Measurements from ENCODE around the gene CALD1.

Gene CALD1

GRCh38 chr7:134828361-134828760 lies 48.9 kb downstream of the CALD1 start:
- no peak for DNase-seq (ENCODE audit: low spot score)

GRCh38 chr7:134829380-134829986 lies 50.0 kb downstream of the CALD1 start:
- DNase-seq (ENCODE audit: low spot score): no peak

- DNase-seq (ENCODE audit: low spot score): no peak
Observed at GRCh38 chr7:134831862-134832261, 52.4 kb downstream of the CALD1 start.

GRCh38 chr7:134832367-134832766 lies 52.9 kb downstream of the CALD1 start:
- no peak for DNase-seq (ENCODE audit: low spot score)

- no peak for DNase-seq (ENCODE audit: low spot score)
Observed at GRCh38 chr7:134834689-134835462, 55.4 kb downstream of the CALD1 start.

GRCh38 chr7:134835463-134835823 lies 56.0 kb downstream of the CALD1 start:
- no peak for DNase-seq (ENCODE audit: low spot score)

GRCh38 chr7:134836447-134836846 lies 57.0 kb downstream of the CALD1 start:
- no peak for DNase-seq (ENCODE audit: low spot score)

GRCh38 chr7:134839298-134839697 lies 59.9 kb downstream of the CALD1 start:
- DNase-seq (ENCODE audit: low spot score): no peak

- DNase-seq (ENCODE audit: low spot score): no peak
Observed at GRCh38 chr7:134842062-134842461, 62.6 kb downstream of the CALD1 start.

- no peak for DNase-seq (ENCODE audit: low spot score)
Observed at GRCh38 chr7:134842886-134843430, 63.5 kb downstream of the CALD1 start.

GRCh38 chr7:134844200-134844599 lies 64.8 kb downstream of the CALD1 start:
- DNase-seq (ENCODE audit: low spot score): no peak

GRCh38 chr7:134845461-134845860 lies 66.0 kb downstream of the CALD1 start:
- DNase-seq (ENCODE audit: low spot score): peak; percentile 46

GRCh38 chr7:134847851-134848588 lies 68.6 kb downstream of the CALD1 start:
- DNase-seq (ENCODE audit: low spot score): no peak

- DNase-seq (ENCODE audit: low spot score): no peak
Observed at GRCh38 chr7:134850066-134850465, 70.6 kb downstream of the CALD1 start.

- DNase-seq (ENCODE audit: low spot score): no peak
Observed at GRCh38 chr7:134851141-134851540, 71.7 kb downstream of the CALD1 start.

- DNase-seq (ENCODE audit: low spot score): no peak
Observed at GRCh38 chr7:134852625-134853024, 73.2 kb downstream of the CALD1 start.

GRCh38 chr7:134854816-134855215 lies 75.4 kb downstream of the CALD1 start:
- DNase-seq (ENCODE audit: low spot score): no peak

- no peak for DNase-seq (ENCODE audit: low spot score)
Observed at GRCh38 chr7:134855442-134855841, 76.0 kb downstream of the CALD1 start.

GRCh38 chr7:134856091-134856490 lies 76.7 kb downstream of the CALD1 start:
- DNase-seq (ENCODE audit: low spot score): no peak

GRCh38 chr7:134856691-134857090 lies 77.3 kb downstream of the CALD1 start:
- no peak for DNase-seq (ENCODE audit: low spot score)

- DNase-seq (ENCODE audit: low spot score): no peak
Observed at GRCh38 chr7:134857958-134858357, 78.5 kb downstream of the CALD1 start.

GRCh38 chr7:134859783-134860182 lies 80.3 kb downstream of the CALD1 start:
- no peak for DNase-seq (ENCODE audit: low spot score)

Measured in NAMALWA (cell line).